HepG2 (cell line): ENCODE measurements around the gene KRTAP10-11. TPM values are rescaled to one million over a fixed set of nuclear protein-coding genes. Genes with fewer than 3 reads are reported as not detected.

Experiments used
- ATAC-seq: fragments of 200-7000 bp; cut with Tn5 transposase; 3 replicates; pipeline ENCODE4 v1.9.1; 2020; ENCODE audit warnings: mild to moderate bottlenecking, moderate library complexity
- BruUV-seq: library from RNA; stranded (reverse); fragments of 400-500 nt; replicated peaks from 2 replicates; lab custom pipeline; 2021; lab: Mats Ljungman, UMichigan
- CTCF ChIA-PET: fragments of 300-600 bp; formaldehyde crosslinking; extraction: SDS; loops from one replicate; lab custom pipeline; 2021; ENCODE audit warnings: low total read pairs, inconsistent platforms, low intra/inter-chr PET ratio; lab: Yijun Ruan, JAX
- POLR2A ChIA-PET: fragments of 350-600 bp; sonication (Branson Sonifier 250); formaldehyde crosslinking; loops from one replicate; lab custom pipeline; 2020; ENCODE audit warnings: antibody characterized with exemption, inconsistent platforms; lab: Yijun Ruan, JAX
- DNase-seq: peaks from one replicate; pipeline ENCODE4 v3.0.0-alpha.2; 2015; ENCODE audit warnings: low spot score
- FAIRE-seq: peaks from 3 replicates; lab custom pipeline; 2011; peaks lifted over from hg19 to GRCh38; lab: Jason Lieb, UNC
- H2AFZ ChIP-seq: one replicate; pipeline ENCODE4 v1.6.1; 2011; ENCODE audit warnings: low read length, inconsistent platforms
- H3K27ac ChIP-seq: fragments of 300-600 bp; 3 replicates; pipeline ENCODE4 v1.8.0; 2011; ENCODE audit warnings: mixed run types, mild to moderate bottlenecking, mixed read lengths, low read length, inconsistent platforms; ENCODE audit not compliant: insufficient read depth; ENCODE audit errors: extremely low read length
- H3K27me3 ChIP-seq, 2 experiments: fragments of 200-600 bp in 1 of 2; 2 replicates in 1 of 2; 3 replicates in 1 of 2; pipeline versions ENCODE4 v1.6.0 to v1.8.0; 2011; ENCODE audit warnings: low read length in 2 of 2, mild to moderate bottlenecking in 2 of 2, moderate library complexity in 2 of 2, inconsistent platforms in 1 of 2; ENCODE audit not compliant: insufficient read depth in 2 of 2, control insufficient read depth in 1 of 2
- H3K36me3 ChIP-seq, 2 experiments: fragments of 200-600 bp in 1 of 2; replicated peaks in 1 of 2; 2 replicates in 1 of 2; 3 replicates in 1 of 2; pipeline versions ENCODE4 v1.5.1 to v1.8.0; 2011; ENCODE audit warnings: low read length in 2 of 2, inconsistent platforms in 1 of 2; ENCODE audit not compliant: insufficient read depth in 2 of 2, control insufficient read depth in 1 of 2
- H3K4me1 ChIP-seq: 2 replicates; pipeline ENCODE4 v1.5.1; 2012; ENCODE audit warnings: low read length, inconsistent platforms; ENCODE audit not compliant: insufficient read depth
- H3K4me2 ChIP-seq: 2 replicates; pipeline ENCODE4 v1.6.0; 2011; ENCODE audit warnings: low read depth, low read length, inconsistent platforms
- H3K4me3 ChIP-seq, 3 experiments: fragments of 200-600 bp in 1 of 3; sonication (generic), shearing (Covaris generic) in 1 of 3; replicated peaks in 1 of 3; 2 replicates each; pipeline ENCODE4 v1.5.1; 2011 to 2016; ENCODE audit warnings: low read length in 3 of 3, inconsistent platforms in 2 of 3, low read depth in 2 of 3, mild to moderate bottlenecking in 2 of 3, control low read depth in 1 of 3, mixed read lengths in 1 of 3; ENCODE audit not compliant: insufficient read depth in 1 of 3
- H3K79me2 ChIP-seq: one replicate; pipeline ENCODE4 v1.6.1; 2011; ENCODE audit warnings: low read length, inconsistent platforms; ENCODE audit not compliant: insufficient read depth
- H3K9ac ChIP-seq: 2 replicates; pipeline ENCODE4 v1.6.0; 2011; ENCODE audit warnings: mild to moderate bottlenecking, low read depth, low read length, inconsistent platforms; ENCODE audit not compliant: insufficient read depth
- H3K9me3 ChIP-seq: 2 replicates; pipeline ENCODE4 v1.5.1; 2012; ENCODE audit warnings: mild to moderate bottlenecking, low read length
- H4K20me1 ChIP-seq: 2 replicates; pipeline ENCODE4 v1.6.0; 2011; ENCODE audit warnings: inconsistent platforms, mild to moderate bottlenecking, low read length, moderate library complexity; ENCODE audit not compliant: insufficient read depth
- CHD4 ChIP-seq: fragments of 200-600 bp; sonication (generic); IDR thresholded peaks from 2 replicates; pipeline ENCODE4 v1.7.0; 2017; ENCODE audit warnings: mild to moderate bottlenecking, low read length, borderline replicate concordance
- DRAP1 ChIP-seq: IDR thresholded peaks from 2 replicates; pipeline ENCODE4 v1.6.1; 2016; ENCODE audit warnings: missing genetic modification reagents, missing compliant biosample characterization
- HMG20A ChIP-seq: IDR thresholded peaks from 2 replicates; pipeline ENCODE4 v1.6.1; 2016; ENCODE audit warnings: borderline replicate concordance
- HNF4A ChIP-seq: sonication (generic); formaldehyde crosslinking; IDR thresholded peaks from 2 replicates; pipeline ENCODE4 v1.4.0; 2020; ENCODE audit warnings: missing genetic modification reagents
- MTERF4 ChIP-seq: sonication (generic); formaldehyde crosslinking; IDR thresholded peaks from 2 replicates; pipeline ENCODE4 v1.8.0; 2023; ENCODE audit warnings: mild to moderate bottlenecking, missing genetic modification reagents
- RFX5 ChIP-seq: IDR thresholded peaks from 2 replicates; pipeline ENCODE4 v1.6.1; 2011; ENCODE audit warnings: low read depth, low read length, improper control_type of control experiment
- TFAP4 ChIP-seq: sonication (generic); IDR thresholded peaks from 2 replicates; pipeline ENCODE4 v1.6.1; 2016; ENCODE audit warnings: low read depth, borderline replicate concordance
- ZNF205 ChIP-seq: IDR thresholded peaks from 2 replicates; pipeline ENCODE4 v1.6.1; 2018; ENCODE audit warnings: missing biosample characterization, missing genetic modification reagents
- ZNF333 ChIP-seq: sonication (generic); formaldehyde crosslinking; IDR thresholded peaks from 2 replicates; pipeline ENCODE4 v1.4.0; 2020; ENCODE audit warnings: mild to moderate bottlenecking, missing genetic modification reagents, borderline replicate concordance
- ZNF770 ChIP-seq: sonication (generic); formaldehyde crosslinking; IDR thresholded peaks from 2 replicates; pipeline ENCODE4 v1.5.0; 2020; ENCODE audit warnings: mild to moderate bottlenecking, missing genetic modification reagents
- ZNF83 ChIP-seq: sonication (generic); formaldehyde crosslinking; IDR thresholded peaks from 2 replicates; pipeline ENCODE4 v1.4.0; 2020; ENCODE audit warnings: missing genetic modification reagents, mild to moderate bottlenecking, borderline replicate concordance
- ZXDC ChIP-seq: sonication (generic); formaldehyde crosslinking; IDR thresholded peaks from 2 replicates; pipeline ENCODE4 v1.5.0; 2020; ENCODE audit warnings: mild to moderate bottlenecking, missing genetic modification reagents
- WGBS: methylation state at CpG from one replicate; pipeline ENCODE4 v1.1.6; 2017; ENCODE audit warnings: low lambda C conversion rate; 5-methylcytosine and 5-hydroxymethylcytosine counted together
- in situ Hi-C: cut with HindIII; loops from 2 replicates; pipeline ENCODE4 v1.10.0; 2017; ENCODE audit warnings: low pct_unique_long_range_greater_than_20kb; ENCODE audit not compliant: extremely low pct_ligation_motif_present
- intact Hi-C: fragments of 100-400 bp; cut with micrococcal nuclease; formaldehyde crosslinking; loops from one replicate; pipeline ENCODE4 v1.10.0; 2022; ENCODE audit not compliant: unreplicated experiment
- polyA plus RNA-seq, 8 experiments: library from polyadenylated mRNA; depleted of rRNA in 3 of 8; stranded (reverse) in 7 of 8; unstranded in 1 of 8; fragments of >200 nt; fragmentation: Illumina TruSeq in 4 of 8; extraction: Trizol in 4 of 8; gene quantifications; 2 replicates each; pipeline versions ENCODE4 v1.2.1 to v1.2.3, GENCODE V29; 2011 to 2016; ENCODE audit warnings: low read depth in 4 of 8, missing spikeins in 1 of 8, mixed read lengths in 1 of 8; ENCODE audit not compliant: insufficient read depth in 1 of 8
- total RNA-seq, 5 experiments: library from RNA; depleted of rRNA; stranded (reverse); fragments of >200 nt; fragmentation: Illumina TruSeq; extraction: Trizol; gene quantifications; 2 replicates each; pipeline ENCODE4 v1.2.3, GENCODE V29; 2016; ENCODE audit warnings: low read depth in 1 of 5

Gene KRTAP10-11
- total and polyA plus RNA-seq, 2 of the 13 experiments (the other 11 are each of a cell fraction or from before 2014, with no cell fraction given), result not detected

- H3K9me3 ChIP-seq, result peaks cover 10% of the 10 kb centered on the region
- POLR2A ChIA-PET, result no interaction called here
- WGBS, result 45% methylated on average over 7 of the region's 12 CpGs
- no peak overlapping the region for H3K9ac ChIP-seq
- no peaks in the 10 kb centered on the region for H3K36me3 ChIP-seq
- ATAC-seq (no peak), FAIRE-seq (no peak), DNase-seq (no peak)
- no peak overlapping the region for H3K4me2 ChIP-seq
- no peaks in the 10 kb centered on the region for H3K4me1 ChIP-seq
- H3K27ac ChIP-seq, result no peak overlapping the region
- intact Hi-C loops, result loop anchor here (10.0 kb wide), 1 partner anchor 56 kb away; the partner anchor contains the start of gene KRTAP10-12
- no peaks in the 10 kb centered on the region for H3K79me2 ChIP-seq
- BruUV-seq, result no TSS peak
- peaks cover 1 to 6% of the 10 kb centered on the region in 2 experiments; a peak in 2 of 5 replicates for H3K27me3 ChIP-seq
- CTCF ChIA-PET, result no interaction called here
- H3K4me3 ChIP-seq, result no peak overlapping the region
- no peaks in the 10 kb centered on the region for H4K20me1 ChIP-seq
- TF ChIP-seq MTERF4 (no peak), HNF4A (CRISPR knock-in tag) (no peak), ZXDC (CRISPR knock-in tag) (no peak), CHD4 (no peak), HMG20A (CRISPR knock-in tag) (no peak), RFX5 (no peak), ZNF333 (CRISPR knock-in tag) (no peak), ZNF770 (no peak), DRAP1 (CRISPR knock-in tag) (no peak), ZNF83 (CRISPR knock-in tag) (no peak), TFAP4 (no peak), ZNF205 (CRISPR knock-in tag) (no peak)
- in situ Hi-C loops, result no loop called here
- H2AFZ ChIP-seq, result no peak overlapping the region
Measured at GRCh38 chr21:44639331-44639655, 6.9 kb upstream of the KRTAP10-11 start.
